ENCODE results near the gene SDCBP2. TPM values are rescaled to one million over a fixed set of nuclear protein-coding genes. Genes with fewer than 3 reads are reported as not detected.

SDCBP2 gene
- total and polyA plus RNA-seq, 2 experiments from 2014 or later = 3.2 to 5.3 TPM

GRCh38 chr20:1312308-1312707 is 16.6 kb downstream of the SDCBP2 start:
- H3K27ac ChIP-seq (ENCODE audit: low read depth) = no peak overlapping the region
- no peak overlapping the region for H3K4me2 ChIP-seq
- no peaks in the 10 kb centered on the region for H3K36me3 Mint-ChIP-seq (ENCODE audit: low read depth)
- H3K4me1 Mint-ChIP-seq = peaks cover 17% of the 10 kb centered on the region
- H3K36me3 ChIP-seq (ENCODE audit: insufficient read depth) = no peaks in the 10 kb centered on the region
- peak overlapping the region; percentile 62 for H3K4me3 Mint-ChIP-seq
- no peak for TF ChIP-seq STAT1 (IDR thresholded peaks at IDR 0.05; ENCODE audit: unreplicated experiment)
- no peak for TF ChIP-seq EZH2 (IDR thresholded peaks at IDR 0.05; ENCODE audit: low read depth, unreplicated experiment)
- no peak for TF ChIP-seq ZNF331 (CRISPR knock-in tag; IDR thresholded peaks at IDR 0.05; ENCODE audit: low read depth)
- no peak for TF ChIP-seq EZH2phosphoT487 (IDR thresholded peaks at IDR 0.05; ENCODE audit: unreplicated experiment)
- TF ChIP-seq NANOG (IDR thresholded peaks at IDR 0.05; ENCODE audit: borderline replicate concordance) = no peak
- TF ChIP-seq POLR2AphosphoS5 (IDR thresholded peaks at IDR 0.05; ENCODE audit: low read depth) = no peak
- no peak for TF ChIP-seq REST (IDR thresholded peaks at IDR 0.05; ENCODE audit: unreplicated experiment)
- TF ChIP-seq ZNF114 (CRISPR knock-in tag; IDR thresholded peaks at IDR 0.05) = no peak
- TF ChIP-seq, protein P1, sequence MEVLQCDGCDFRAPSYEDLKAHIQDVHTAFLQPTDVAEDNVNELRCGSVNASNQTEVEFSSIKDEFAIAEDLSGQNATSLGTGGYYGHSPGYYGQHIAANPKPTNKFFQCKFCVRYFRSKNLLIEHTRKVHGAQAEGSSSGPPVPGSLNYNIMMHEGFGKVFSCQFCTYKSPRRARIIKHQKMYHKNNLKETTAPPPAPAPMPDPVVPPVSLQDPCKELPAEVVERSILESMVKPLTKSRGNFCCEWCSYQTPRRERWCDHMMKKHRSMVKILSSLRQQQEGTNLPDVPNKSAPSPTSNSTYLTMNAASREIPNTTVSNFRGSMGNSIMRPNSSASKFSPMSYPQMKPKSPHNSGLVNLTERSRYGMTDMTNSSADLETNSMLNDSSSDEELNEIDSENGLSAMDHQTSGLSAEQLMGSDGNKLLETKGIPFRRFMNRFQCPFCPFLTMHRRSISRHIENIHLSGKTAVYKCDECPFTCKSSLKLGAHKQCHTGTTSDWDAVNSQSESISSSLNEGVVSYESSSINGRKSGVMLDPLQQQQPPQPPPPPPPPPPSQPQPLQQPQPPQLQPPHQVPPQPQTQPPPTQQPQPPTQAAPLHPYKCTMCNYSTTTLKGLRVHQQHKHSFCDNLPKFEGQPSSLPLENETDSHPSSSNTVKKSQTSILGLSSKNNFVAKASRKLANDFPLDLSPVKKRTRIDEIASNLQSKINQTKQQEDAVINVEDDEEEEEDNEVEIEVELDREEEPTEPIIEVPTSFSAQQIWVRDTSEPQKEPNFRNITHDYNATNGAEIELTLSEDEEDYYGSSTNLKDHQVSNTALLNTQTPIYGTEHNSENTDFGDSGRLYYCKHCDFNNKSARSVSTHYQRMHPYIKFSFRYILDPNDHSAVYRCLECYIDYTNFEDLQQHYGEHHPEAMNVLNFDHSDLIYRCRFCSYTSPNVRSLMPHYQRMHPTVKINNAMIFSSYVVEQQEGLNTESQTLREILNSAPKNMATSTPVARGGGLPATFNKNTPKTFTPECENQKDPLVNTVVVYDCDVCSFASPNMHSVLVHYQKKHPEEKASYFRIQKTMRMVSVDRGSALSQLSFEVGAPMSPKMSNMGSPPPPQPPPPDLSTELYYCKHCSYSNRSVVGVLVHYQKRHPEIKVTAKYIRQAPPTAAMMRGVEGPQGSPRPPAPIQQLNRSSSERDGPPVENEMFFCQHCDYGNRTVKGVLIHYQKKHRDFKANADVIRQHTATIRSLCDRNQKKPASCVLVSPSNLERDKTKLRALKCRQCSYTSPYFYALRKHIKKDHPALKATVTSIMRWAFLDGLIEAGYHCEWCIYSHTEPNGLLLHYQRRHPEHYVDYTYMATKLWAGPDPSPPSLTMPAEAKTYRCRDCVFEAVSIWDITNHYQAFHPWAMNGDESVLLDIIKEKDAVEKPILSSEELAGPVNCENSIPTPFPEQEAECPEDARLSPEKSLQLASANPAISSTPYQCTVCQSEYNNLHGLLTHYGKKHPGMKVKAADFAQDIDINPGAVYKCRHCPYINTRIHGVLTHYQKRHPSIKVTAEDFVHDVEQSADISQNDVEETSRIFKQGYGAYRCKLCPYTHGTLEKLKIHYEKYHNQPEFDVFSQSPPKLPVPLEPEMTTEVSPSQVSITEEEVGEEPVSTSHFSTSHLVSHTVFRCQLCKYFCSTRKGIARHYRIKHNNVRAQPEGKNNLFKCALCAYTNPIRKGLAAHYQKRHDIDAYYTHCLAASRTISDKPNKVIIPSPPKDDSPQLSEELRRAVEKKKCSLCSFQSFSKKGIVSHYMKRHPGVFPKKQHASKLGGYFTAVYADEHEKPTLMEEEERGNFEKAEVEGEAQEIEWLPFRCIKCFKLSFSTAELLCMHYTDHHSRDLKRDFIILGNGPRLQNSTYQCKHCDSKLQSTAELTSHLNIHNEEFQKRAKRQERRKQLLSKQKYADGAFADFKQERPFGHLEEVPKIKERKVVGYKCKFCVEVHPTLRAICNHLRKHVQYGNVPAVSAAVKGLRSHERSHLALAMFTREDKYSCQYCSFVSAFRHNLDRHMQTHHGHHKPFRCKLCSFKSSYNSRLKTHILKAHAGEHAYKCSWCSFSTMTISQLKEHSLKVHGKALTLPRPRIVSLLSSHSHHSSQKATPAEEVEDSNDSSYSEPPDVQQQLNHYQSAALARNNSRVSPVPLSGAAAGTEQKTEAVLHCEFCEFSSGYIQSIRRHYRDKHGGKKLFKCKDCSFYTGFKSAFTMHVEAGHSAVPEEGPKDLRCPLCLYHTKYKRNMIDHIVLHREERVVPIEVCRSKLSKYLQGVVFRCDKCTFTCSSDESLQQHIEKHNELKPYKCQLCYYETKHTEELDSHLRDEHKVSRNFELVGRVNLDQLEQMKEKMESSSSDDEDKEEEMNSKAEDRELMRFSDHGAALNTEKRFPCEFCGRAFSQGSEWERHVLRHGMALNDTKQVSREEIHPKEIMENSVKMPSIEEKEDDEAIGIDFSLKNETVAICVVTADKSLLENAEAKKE (CRISPR knock-in tag; IDR thresholded peaks at IDR 0.05) = no peak
- TF ChIP-seq, protein P2, sequence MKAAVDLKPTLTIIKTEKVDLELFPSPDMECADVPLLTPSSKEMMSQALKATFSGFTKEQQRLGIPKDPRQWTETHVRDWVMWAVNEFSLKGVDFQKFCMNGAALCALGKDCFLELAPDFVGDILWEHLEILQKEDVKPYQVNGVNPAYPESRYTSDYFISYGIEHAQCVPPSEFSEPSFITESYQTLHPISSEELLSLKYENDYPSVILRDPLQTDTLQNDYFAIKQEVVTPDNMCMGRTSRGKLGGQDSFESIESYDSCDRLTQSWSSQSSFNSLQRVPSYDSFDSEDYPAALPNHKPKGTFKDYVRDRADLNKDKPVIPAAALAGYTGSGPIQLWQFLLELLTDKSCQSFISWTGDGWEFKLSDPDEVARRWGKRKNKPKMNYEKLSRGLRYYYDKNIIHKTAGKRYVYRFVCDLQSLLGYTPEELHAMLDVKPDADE (IDR thresholded peaks at IDR 0.05) = no peak
- TF ChIP-seq CTCF (conservative IDR thresholded peaks at IDR 0.05; ENCODE audit: low read depth in 2 of 2) = no peak
- no peak for TF ChIP-seq CREB1 (CRISPR knock-in tag; IDR thresholded peaks at IDR 0.05; ENCODE audit: low read depth)
- no peak for TF ChIP-seq JUNB (IDR thresholded peaks at IDR 0.05; ENCODE audit: unreplicated experiment)
- no peaks in the 10 kb centered on the region for H4K20me1 ChIP-seq (replicated peaks; ENCODE audit: insufficient read depth)
- no peaks in the 10 kb centered on the region for H3K9me2 ChIP-seq (ENCODE audit: insufficient read depth)
- peaks cover 2% of the 10 kb centered on the region for H3K27me3 Mint-ChIP-seq (ENCODE audit: insufficient read depth, low read depth, poor library complexity)
- H2AFZ ChIP-seq = no peak overlapping the region
- peaks cover 12% of the 10 kb centered on the region; the same call in 1 of the 2 replicates for H3K27me3 ChIP-seq (ENCODE audit: insufficient read depth)
- no peaks in the 10 kb centered on the region for H3K9me3 Mint-ChIP-seq
- H3K4me1 ChIP-seq (ENCODE audit: insufficient read depth) = 0 out of 2 replicates have a peak, but pooled peaks cover 5% of the 10 kb centered on the region
- ATAC-seq = no peak
- no peak overlapping the region for H3K27ac Mint-ChIP-seq
- H3F3A ChIP-seq (replicated peaks; ENCODE audit: low read depth) = no peaks in the 10 kb centered on the region
- DNase-seq (ENCODE audit: low spot score) = no peak
- no peak overlapping the region; the same call in 1 of the 2 replicates for H3K4me3 ChIP-seq
- no peaks in the 10 kb centered on the region for H3K79me2 ChIP-seq (replicated peaks; ENCODE audit: insufficient read depth)

Measured in GM23338 (cell line).